Liver (tissue), 9 donors: ENCODE results near the gene NDUFA5. TPM values are rescaled to one million over a fixed set of nuclear protein-coding genes. Genes with fewer than 3 reads are reported as not detected.
"Not testable (repeated sequence)": the region's sequence is repeated elsewhere in the genome, so short reads cannot be mapped to it uniquely, and the experiment has no call there.

Experiments used
- DNase-seq: peaks from one replicate; pipeline ENCODE4 v3.0.0-alpha.2; 2017; ENCODE audit warnings: low spot score
- H3K27ac ChIP-seq, 2 donors: one replicate each; pipeline ENCODE4 v1.7.0; 2013; ENCODE audit warnings: inconsistent platforms in 2 of 2, low read length in 2 of 2, control low read depth in 1 of 2, low read depth in 1 of 2, mild to moderate bottlenecking in 1 of 2
- H3K27me3 ChIP-seq, 4 donors: one replicate each; pipeline versions ENCODE4 v1.6.1 to v1.7.0; 2013; ENCODE audit warnings: low read length in 3 of 4, inconsistent platforms in 1 of 4, mild to moderate bottlenecking in 1 of 4, moderate library complexity in 1 of 4; ENCODE audit not compliant: control insufficient read depth in 4 of 4, insufficient read depth in 4 of 4
- H3K36me3 ChIP-seq, 4 donors: one replicate each; pipeline versions ENCODE4 v1.6.1 to v1.7.0; 2013; ENCODE audit warnings: low read length in 3 of 4, mild to moderate bottlenecking in 3 of 4, low read depth in 1 of 4, moderate library complexity in 1 of 4; ENCODE audit not compliant: control insufficient read depth in 4 of 4, insufficient read depth in 3 of 4
- H3K4me1 ChIP-seq, 4 donors: one replicate each; pipeline versions ENCODE4 v1.6.1 to v1.7.0; 2013; ENCODE audit warnings: low read length in 3 of 4, mild to moderate bottlenecking in 3 of 4, moderate library complexity in 1 of 4; ENCODE audit not compliant: control insufficient read depth in 4 of 4, insufficient read depth in 4 of 4
- H3K4me3 ChIP-seq, 3 donors: one replicate each; pipeline versions ENCODE4 v1.6.1 to v1.7.0; 2013; ENCODE audit warnings: low read length in 3 of 3, control low read depth in 1 of 3, low read depth in 1 of 3, mild to moderate bottlenecking in 1 of 3
- H3K9ac ChIP-seq, 2 donors: one replicate each; pipeline ENCODE4 v1.7.0; 2013; ENCODE audit warnings: low read length in 2 of 2, mild to moderate bottlenecking in 2 of 2, moderate library complexity in 2 of 2, control low read depth in 1 of 2, low read depth in 1 of 2
- H3K9me3 ChIP-seq, 4 donors: one replicate each; pipeline versions ENCODE4 v1.6.1 to v1.7.0; 2013; ENCODE audit warnings: low read length in 3 of 4; ENCODE audit not compliant: control insufficient read depth in 4 of 4
- ATF3 ChIP-seq: IDR thresholded peaks from 2 replicates; pipeline ENCODE4 v1.6.1; 2016; ENCODE audit warnings: antibody characterized with exemption
- CTCF ChIP-seq: fragments of 150-350 bp; IDR thresholded peaks from 2 replicates; pipeline ENCODE4 v1.5.1; 2017; ENCODE audit warnings: improper control_type of control experiment, low read depth, low read length; ENCODE audit not compliant: missing input control
- EGR1 ChIP-seq, 2 donors: IDR thresholded peaks; 2 replicates each; pipeline ENCODE4 v1.6.1; 2016 to 2018; ENCODE audit warnings: antibody characterized with exemption in 2 of 2, low read depth in 2 of 2
- FOXA1 ChIP-seq: IDR thresholded peaks from 2 replicates; pipeline ENCODE4 v1.6.1; 2016; ENCODE audit warnings: antibody characterized with exemption
- FOXA2 ChIP-seq: IDR thresholded peaks from 2 replicates; pipeline ENCODE4 v1.6.1; 2016; ENCODE audit warnings: antibody characterized with exemption
- GABPA ChIP-seq, 2 donors: IDR thresholded peaks in 1 of 2; conservative IDR thresholded peaks in 1 of 2; 2 replicates each; pipeline ENCODE4 v1.6.1; 2016; ENCODE audit warnings: antibody characterized with exemption in 2 of 2, mild to moderate bottlenecking in 1 of 2, moderate library complexity in 1 of 2
- HNF4A ChIP-seq, 2 donors: conservative IDR thresholded peaks; 2 replicates each; pipeline ENCODE4 v1.6.1; 2016; ENCODE audit warnings: antibody characterized with exemption in 2 of 2, mild to moderate bottlenecking in 2 of 2
- HNF4G ChIP-seq: IDR thresholded peaks from 2 replicates; pipeline ENCODE4 v1.6.1; 2016; ENCODE audit warnings: antibody characterized with exemption
- JUND ChIP-seq, 2 donors: IDR thresholded peaks; 2 replicates each; pipeline ENCODE4 v1.6.1; 2016; ENCODE audit warnings: antibody characterized with exemption in 2 of 2
- MAX ChIP-seq: IDR thresholded peaks from 2 replicates; pipeline ENCODE4 v1.6.1; 2016; ENCODE audit warnings: antibody characterized with exemption
- NR2F2 ChIP-seq: IDR thresholded peaks from 2 replicates; pipeline ENCODE4 v1.6.1; 2016; ENCODE audit warnings: antibody characterized with exemption
- RAD21 ChIP-seq, 2 donors: IDR thresholded peaks; 2 replicates each; pipeline ENCODE4 v1.6.1; 2016; ENCODE audit warnings: antibody characterized with exemption in 2 of 2, mild to moderate bottlenecking in 2 of 2
- REST ChIP-seq: IDR thresholded peaks from 2 replicates; pipeline ENCODE4 v1.6.1; 2016; ENCODE audit warnings: antibody characterized with exemption, mild to moderate bottlenecking
- RXRA ChIP-seq, 2 donors: IDR thresholded peaks; 2 replicates each; pipeline ENCODE4 v1.6.1; 2017 to 2018; ENCODE audit warnings: antibody characterized with exemption in 2 of 2, mild to moderate bottlenecking in 1 of 2
- SP1 ChIP-seq: IDR thresholded peaks from 2 replicates; pipeline ENCODE4 v1.6.1; 2018; ENCODE audit warnings: antibody characterized with exemption, mild to moderate bottlenecking
- TAF1 ChIP-seq: conservative IDR thresholded peaks from 2 replicates; pipeline ENCODE4 v1.6.1; 2016; ENCODE audit warnings: antibody characterized with exemption, mild to moderate bottlenecking
- YY1 ChIP-seq: IDR thresholded peaks from 2 replicates; pipeline ENCODE4 v1.6.1; 2016; ENCODE audit warnings: antibody characterized with exemption, mild to moderate bottlenecking
- ZBTB33 ChIP-seq: IDR thresholded peaks from 2 replicates; pipeline ENCODE4 v1.6.1; 2016; ENCODE audit warnings: antibody characterized with exemption
- WGBS: extraction: QIAGEN DNeasy Blood & Tissue Kit; methylation state at CpG from one replicate; pipeline ENCODE4 v1.1.7; 2013; 5-methylcytosine and 5-hydroxymethylcytosine counted together
- polyA plus RNA-seq, 2 donors: library from polyadenylated mRNA; stranded (reverse) in 1 of 2; unstranded in 1 of 2; fragments of 200-250 nt in 1 of 2; fragments of >200 nt in 1 of 2; fragmentation: Nextera tagmentation in 1 of 2; extraction: Ambion mirVana in 1 of 2; gene quantifications; one replicate each; pipeline versions ENCODE4 v1.2.1 to v1.2.3, GENCODE V29; 2013 to 2015
- total RNA-seq, 2 donors: library from RNA; depleted of rRNA; stranded (reverse); fragments of >200 nt; gene quantifications; one replicate each; pipeline ENCODE4 v1.2.3, GENCODE V29; 2014
- donor health status: healthy.
- donor health status: healthy.
- donor health status: healthy.
- donor health status: healthy.
- donor health status: healthy.

The NDUFA5 gene
- total and polyA plus RNA-seq, 4 donors: 27.4 to 102 (median 34.4) TPM

- 98% methylated on average over 2 of the region's 2 CpGs for WGBS
- TF ChIP-seq HNF4G (no peak), EGR1 (IDR thresholded peaks at IDR 0.05; ENCODE audit: low read depth in 2 of 2) (no peak), YY1 (no peak), HNF4A (conservative IDR thresholded peaks at IDR 0.05) (no peak), SP1 (no peak), ZBTB33 (no peak), FOXA2 (no peak)
- H3K4me3 ChIP-seq: no peak overlapping the region
- H3K9me3 ChIP-seq: no peaks in the 10 kb centered on the region
- peaks cover 5 to 22% (median 13%) of the 10 kb centered on the region in 4 donors for H3K36me3 ChIP-seq
- H3K27me3 ChIP-seq: no peaks in the 10 kb centered on the region
- no peak for DNase-seq
- H3K9ac ChIP-seq: no peak overlapping the region
- H3K4me1 ChIP-seq: peaks cover 1 to 23% (median 7%) of the 10 kb centered on the region in 4 donors
- no peak overlapping the region for H3K27ac ChIP-seq
Observed at GRCh38 chr7:123552641-123553040, 5.0 kb downstream of the NDUFA5 start.

GRCh38 chr7:123552134-123552533 lies 5.5 kb downstream of the NDUFA5 start:
- DNase-seq, H3K9me3 ChIP-seq, H3K27me3 ChIP-seq, H3K4me3 ChIP-seq, H3K27ac ChIP-seq, H3K9ac ChIP-seq: not testable (repeated sequence)
- Histone ChIP-seq H3K4me1 (peaks cover 1 to 22% (median 7%) of the 10 kb centered on the region in 4 donors), H3K36me3 (peaks cover 5 to 23% (median 14%) of the 10 kb centered on the region in 4 donors)

GRCh38 chr7:123548406-123548805 lies 9.2 kb downstream of the NDUFA5 start:
- whole genome bisulfite sequencing: 92% methylated on average over 1 of the region's 1 CpG
- TF ChIP-seq HNF4G: no peak
- no peak for TF ChIP-seq CTCF
- TF ChIP-seq HNF4A (conservative IDR thresholded peaks at IDR 0.05): no peak
- no peak for TF ChIP-seq FOXA1
- no peak for TF ChIP-seq MAX
- TF ChIP-seq NR2F2: no peak
- no peak for TF ChIP-seq SP1
- no peak for TF ChIP-seq GABPA (IDR thresholded peaks at IDR 0.05 in 1 of 2, conservative IDR thresholded peaks at IDR 0.05 in 1 of 2)
- TF ChIP-seq RAD21 (IDR thresholded peaks at IDR 0.05): no peak
- no peak for TF ChIP-seq JUND (IDR thresholded peaks at IDR 0.05)
- TF ChIP-seq ZBTB33: no peak
- no peak for TF ChIP-seq EGR1 (IDR thresholded peaks at IDR 0.05; ENCODE audit: low read depth in 2 of 2)
- TF ChIP-seq REST: no peak
- TF ChIP-seq FOXA2: no peak
- no peak for TF ChIP-seq ATF3
- TF ChIP-seq TAF1: no peak
- no peak for TF ChIP-seq RXRA (IDR thresholded peaks at IDR 0.05)
- TF ChIP-seq YY1: no peak
- H3K9me3 ChIP-seq: no peaks in the 10 kb centered on the region
- H3K36me3 ChIP-seq: peaks cover 6 to 25% (median 14%) of the 10 kb centered on the region in 4 donors
- no peak overlapping the region for H3K9ac ChIP-seq
- no peak overlapping the region for H3K4me3 ChIP-seq
- H3K27me3 ChIP-seq: no peaks in the 10 kb centered on the region
- no peak for DNase-seq
- H3K4me1 ChIP-seq: peaks cover 0 to 1% (median 0%) of the 10 kb centered on the region in 4 donors
- no peak overlapping the region for H3K27ac ChIP-seq
